ENCODE data around the gene POLR3E. TPM values are rescaled to one million over a fixed set of nuclear protein-coding genes. Genes with fewer than 3 reads are reported as not detected.

The POLR3E gene
- total RNA-seq, 1 experiment from 2014 or later, result 65.0 TPM

DNA sequence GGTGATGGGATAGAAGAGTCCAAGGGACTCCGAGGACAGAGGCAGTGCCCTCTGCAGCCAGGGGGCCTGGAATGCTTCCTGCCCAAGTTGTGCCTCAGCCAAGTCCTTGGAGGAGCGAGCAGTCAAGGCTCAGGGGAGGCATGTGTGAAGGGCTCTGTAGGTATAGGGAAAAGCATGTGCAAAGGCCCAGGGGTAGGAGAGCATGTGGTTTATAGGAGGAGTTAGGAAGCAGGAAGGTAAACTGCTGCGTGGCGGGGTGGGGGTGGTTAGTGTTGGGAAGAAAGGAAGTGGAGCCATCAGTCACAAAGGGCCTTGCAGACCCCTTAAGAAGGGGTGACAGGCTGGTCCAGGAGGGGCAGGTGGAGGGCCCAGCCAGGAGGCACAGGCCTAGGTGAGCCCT is 7.2 kb downstream of the POLR3E start:
- ChIA-PET RAD21 (ENCODE audit: low non-redundant PET in 1 of 2, low total read pairs in 2 of 2, uncharacterized antibody in 2 of 2, unreplicated experiment in 2 of 2) (no interaction called here), POLR2A (no interaction called here), CTCF (no interaction called here)
- H3K4me2 ChIP-seq (ENCODE audit: low read length), result no peak overlapping the region
- H3K36me3 ChIP-seq (ENCODE audit: control insufficient read depth in 1 of 2, insufficient read depth in 2 of 2, low read length in 2 of 2), result peaks cover 16 to 38% of the 10 kb centered on the region in 2 experiments
- H3K9me3 ChIP-seq (ENCODE audit: control insufficient read depth in 1 of 2, insufficient read depth in 1 of 2, low read depth in 1 of 2, low read length in 2 of 2), result no peaks in the 10 kb centered on the region
- intact Hi-C loops (cut with micrococcal nuclease), result no loop called here
- peaks cover 0 to 8% of the 10 kb centered on the region in 2 experiments; a peak in 1 of 4 replicates for H3K4me1 ChIP-seq (ENCODE audit: control insufficient read depth in 1 of 2, insufficient read depth in 2 of 2, low read length in 2 of 2)
- no peaks in the 10 kb centered on the region for H3K27me3 ChIP-seq (ENCODE audit: insufficient read depth, low read length)
- no peak overlapping the region for H2AFZ ChIP-seq (ENCODE audit: low read depth, low read length, poor library complexity, severe bottlenecking)
- H3K27ac ChIP-seq (ENCODE audit: low read depth, low read length), result no peak overlapping the region
- TF ChIP-seq TCF7L2 (IDR thresholded peaks at IDR 0.05; ENCODE audit: borderline replicate concordance, extremely low read depth, insufficient read depth, insufficient read length) (no peak), JUND (IDR thresholded peaks at IDR 0.05) (no peak), POLR2A (IDR thresholded peaks at IDR 0.05; ENCODE audit: borderline replicate concordance, extremely low read depth, insufficient read depth, insufficient read length) (no peak), SRF (IDR thresholded peaks at IDR 0.05; ENCODE audit: low read depth) (no peak), EZH2 (IDR thresholded peaks at IDR 0.05) (no peak), CBX3 (IDR thresholded peaks at IDR 0.05; ENCODE audit: low read depth) (no peak), SIN3A (IDR thresholded peaks at IDR 0.05; ENCODE audit: low read depth) (no peak), SP1 (IDR thresholded peaks at IDR 0.05; ENCODE audit: low read depth) (no peak), YY1 (IDR thresholded peaks at IDR 0.05; ENCODE audit: extremely low read depth, insufficient replicate concordance, low read depth, low read length) (no peak), EZH2phosphoT487 (IDR thresholded peaks at IDR 0.05; ENCODE audit: borderline replicate concordance) (no peak), CEBPB (IDR thresholded peaks at IDR 0.05; ENCODE audit: low read depth) (no peak), ELF1 (IDR thresholded peaks at IDR 0.05; ENCODE audit: borderline replicate concordance, low read depth) (no peak), POLR2AphosphoS5 (IDR thresholded peaks at IDR 0.05; ENCODE audit: low read depth, low read length) (no peak)
- TF ChIP-seq, protein P1, sequence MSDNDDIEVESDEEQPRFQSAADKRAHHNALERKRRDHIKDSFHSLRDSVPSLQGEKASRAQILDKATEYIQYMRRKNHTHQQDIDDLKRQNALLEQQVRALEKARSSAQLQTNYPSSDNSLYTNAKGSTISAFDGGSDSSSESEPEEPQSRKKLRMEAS (IDR thresholded peaks at IDR 0.05), result no peak
- TF ChIP-seq, protein P2, sequence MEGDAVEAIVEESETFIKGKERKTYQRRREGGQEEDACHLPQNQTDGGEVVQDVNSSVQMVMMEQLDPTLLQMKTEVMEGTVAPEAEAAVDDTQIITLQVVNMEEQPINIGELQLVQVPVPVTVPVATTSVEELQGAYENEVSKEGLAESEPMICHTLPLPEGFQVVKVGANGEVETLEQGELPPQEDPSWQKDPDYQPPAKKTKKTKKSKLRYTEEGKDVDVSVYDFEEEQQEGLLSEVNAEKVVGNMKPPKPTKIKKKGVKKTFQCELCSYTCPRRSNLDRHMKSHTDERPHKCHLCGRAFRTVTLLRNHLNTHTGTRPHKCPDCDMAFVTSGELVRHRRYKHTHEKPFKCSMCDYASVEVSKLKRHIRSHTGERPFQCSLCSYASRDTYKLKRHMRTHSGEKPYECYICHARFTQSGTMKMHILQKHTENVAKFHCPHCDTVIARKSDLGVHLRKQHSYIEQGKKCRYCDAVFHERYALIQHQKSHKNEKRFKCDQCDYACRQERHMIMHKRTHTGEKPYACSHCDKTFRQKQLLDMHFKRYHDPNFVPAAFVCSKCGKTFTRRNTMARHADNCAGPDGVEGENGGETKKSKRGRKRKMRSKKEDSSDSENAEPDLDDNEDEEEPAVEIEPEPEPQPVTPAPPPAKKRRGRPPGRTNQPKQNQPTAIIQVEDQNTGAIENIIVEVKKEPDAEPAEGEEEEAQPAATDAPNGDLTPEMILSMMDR (IDR thresholded peaks at IDR 0.05 in 2 of 3, conservative IDR thresholded peaks at IDR 0.05 in 1 of 3; ENCODE audit: borderline replicate concordance in 1 of 3, insufficient read depth in 1 of 3, low read depth in 2 of 3, low read length in 2 of 3), result no peak
- TF ChIP-seq, protein P3, sequence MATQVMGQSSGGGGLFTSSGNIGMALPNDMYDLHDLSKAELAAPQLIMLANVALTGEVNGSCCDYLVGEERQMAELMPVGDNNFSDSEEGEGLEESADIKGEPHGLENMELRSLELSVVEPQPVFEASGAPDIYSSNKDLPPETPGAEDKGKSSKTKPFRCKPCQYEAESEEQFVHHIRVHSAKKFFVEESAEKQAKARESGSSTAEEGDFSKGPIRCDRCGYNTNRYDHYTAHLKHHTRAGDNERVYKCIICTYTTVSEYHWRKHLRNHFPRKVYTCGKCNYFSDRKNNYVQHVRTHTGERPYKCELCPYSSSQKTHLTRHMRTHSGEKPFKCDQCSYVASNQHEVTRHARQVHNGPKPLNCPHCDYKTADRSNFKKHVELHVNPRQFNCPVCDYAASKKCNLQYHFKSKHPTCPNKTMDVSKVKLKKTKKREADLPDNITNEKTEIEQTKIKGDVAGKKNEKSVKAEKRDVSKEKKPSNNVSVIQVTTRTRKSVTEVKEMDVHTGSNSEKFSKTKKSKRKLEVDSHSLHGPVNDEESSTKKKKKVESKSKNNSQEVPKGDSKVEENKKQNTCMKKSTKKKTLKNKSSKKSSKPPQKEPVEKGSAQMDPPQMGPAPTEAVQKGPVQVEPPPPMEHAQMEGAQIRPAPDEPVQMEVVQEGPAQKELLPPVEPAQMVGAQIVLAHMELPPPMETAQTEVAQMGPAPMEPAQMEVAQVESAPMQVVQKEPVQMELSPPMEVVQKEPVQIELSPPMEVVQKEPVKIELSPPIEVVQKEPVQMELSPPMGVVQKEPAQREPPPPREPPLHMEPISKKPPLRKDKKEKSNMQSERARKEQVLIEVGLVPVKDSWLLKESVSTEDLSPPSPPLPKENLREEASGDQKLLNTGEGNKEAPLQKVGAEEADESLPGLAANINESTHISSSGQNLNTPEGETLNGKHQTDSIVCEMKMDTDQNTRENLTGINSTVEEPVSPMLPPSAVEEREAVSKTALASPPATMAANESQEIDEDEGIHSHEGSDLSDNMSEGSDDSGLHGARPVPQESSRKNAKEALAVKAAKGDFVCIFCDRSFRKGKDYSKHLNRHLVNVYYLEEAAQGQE (IDR thresholded peaks at IDR 0.05; ENCODE audit: low read depth), result no peak
- no peak for DNase-seq (ENCODE audit: low read depth, low spot score)
- BruUV-seq (replicated peaks), result no TSS peak
- H3K4me3 ChIP-seq (replicated peaks in 1 of 2; ENCODE audit: low read depth in 1 of 2, low read length in 2 of 2), result no peak overlapping the region
- no peaks in the 10 kb centered on the region; the same call in 1 of the 2 replicates for H4K20me1 ChIP-seq (ENCODE audit: insufficient read depth)
- no peaks in the 10 kb centered on the region for H3K9me2 ChIP-seq (ENCODE audit: insufficient read depth)
- H3K79me2 ChIP-seq (ENCODE audit: insufficient read depth, low read length), result peaks cover 59% of the 10 kb centered on the region
- no peak for ATAC-seq
- H3K9ac ChIP-seq (ENCODE audit: low read length), result no peak overlapping the region
